Type B pancreatic cell (in vitro differentiated cells): ENCODE data around the gene CLASP2. TPM values are rescaled to one million over a fixed set of nuclear protein-coding genes. Genes with fewer than 3 reads are reported as not detected.
"Not testable (repeated sequence)": the region's sequence is repeated elsewhere in the genome, so short reads cannot be mapped to it uniquely, and the experiment has no call there.

Source experiments
- DNase-seq: peaks from one replicate; pipeline ENCODE4 v3.0.0; 2021; ENCODE audit warnings: mixed read lengths; ENCODE audit not compliant: unreplicated experiment; ENCODE audit errors: extremely low spot score
- H3K27ac Mint-ChIP-seq: 2 replicates; pipeline ENCODE4 v1.8.0; 2021; ENCODE audit warnings: mild to moderate bottlenecking, mixed read lengths
- H3K27me3 Mint-ChIP-seq: 2 replicates; pipeline ENCODE4 v1.8.0; 2021; ENCODE audit warnings: mixed read lengths
- H3K36me3 Mint-ChIP-seq: 2 replicates; pipeline ENCODE4 v1.8.0; 2021; ENCODE audit warnings: mixed read lengths
- H3K4me1 Mint-ChIP-seq: one replicate; pipeline ENCODE4 v1.8.0; 2021; ENCODE audit warnings: mixed read lengths; ENCODE audit not compliant: unreplicated experiment
- H3K4me3 Mint-ChIP-seq: 2 replicates; pipeline ENCODE4 v1.8.0; 2021; ENCODE audit warnings: mild to moderate bottlenecking, mixed read lengths
- H3K9me3 Mint-ChIP-seq: 2 replicates; pipeline ENCODE4 v1.8.0; 2021; ENCODE audit warnings: mixed read lengths
- total RNA-seq: library from RNA; stranded (reverse); gene quantifications from 2 replicates; pipeline ENCODE4 v1.2.1, GENCODE V29; 2021; ENCODE audit warnings: low replicate concordance
- TF ChIP-seq, protein P1 (sequence below): fragments of 200-600 bp; sonication (generic); conservative IDR thresholded peaks from 2 replicates; pipeline ENCODE4 v1.5.0; 2021; ENCODE audit warnings: antibody characterized with exemption, mild to moderate bottlenecking

Gene CLASP2
- total RNA-seq, 1 donor from 2014 or later: 56.8 TPM

DNA sequence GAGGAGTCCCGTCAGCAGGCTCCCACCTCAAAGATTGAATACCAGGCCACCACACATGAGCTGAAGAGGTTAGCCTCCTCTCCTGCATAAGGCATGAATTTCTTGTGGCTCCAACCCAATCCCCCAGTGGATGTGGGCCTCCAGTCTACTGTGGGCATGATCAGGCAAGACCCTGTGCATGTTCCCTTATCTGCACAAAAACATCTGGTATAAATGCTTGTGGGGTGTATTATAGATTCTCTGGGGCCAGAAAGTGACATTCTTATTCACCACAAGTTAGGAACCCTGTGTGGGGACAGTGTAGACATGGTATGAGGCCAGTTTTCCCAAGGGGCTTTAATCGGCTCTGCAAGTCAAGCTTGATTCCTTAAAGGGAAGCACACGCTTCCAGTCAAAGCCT lies 259.6 kb downstream of the CLASP2 start:
- Mint-ChIP-seq H3K27ac (no peak overlapping the region), H3K9me3 (peaks cover 4% of the 10 kb centered on the region), H3K27me3 (no peaks in the 10 kb centered on the region), H3K4me1 (no peaks in the 10 kb centered on the region), H3K36me3 (peaks cover 18% of the 10 kb centered on the region), H3K4me3 (no peak overlapping the region)
- TF ChIP-seq, protein P1, sequence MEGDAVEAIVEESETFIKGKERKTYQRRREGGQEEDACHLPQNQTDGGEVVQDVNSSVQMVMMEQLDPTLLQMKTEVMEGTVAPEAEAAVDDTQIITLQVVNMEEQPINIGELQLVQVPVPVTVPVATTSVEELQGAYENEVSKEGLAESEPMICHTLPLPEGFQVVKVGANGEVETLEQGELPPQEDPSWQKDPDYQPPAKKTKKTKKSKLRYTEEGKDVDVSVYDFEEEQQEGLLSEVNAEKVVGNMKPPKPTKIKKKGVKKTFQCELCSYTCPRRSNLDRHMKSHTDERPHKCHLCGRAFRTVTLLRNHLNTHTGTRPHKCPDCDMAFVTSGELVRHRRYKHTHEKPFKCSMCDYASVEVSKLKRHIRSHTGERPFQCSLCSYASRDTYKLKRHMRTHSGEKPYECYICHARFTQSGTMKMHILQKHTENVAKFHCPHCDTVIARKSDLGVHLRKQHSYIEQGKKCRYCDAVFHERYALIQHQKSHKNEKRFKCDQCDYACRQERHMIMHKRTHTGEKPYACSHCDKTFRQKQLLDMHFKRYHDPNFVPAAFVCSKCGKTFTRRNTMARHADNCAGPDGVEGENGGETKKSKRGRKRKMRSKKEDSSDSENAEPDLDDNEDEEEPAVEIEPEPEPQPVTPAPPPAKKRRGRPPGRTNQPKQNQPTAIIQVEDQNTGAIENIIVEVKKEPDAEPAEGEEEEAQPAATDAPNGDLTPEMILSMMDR: no peak
- DNase-seq: no peak

DNA sequence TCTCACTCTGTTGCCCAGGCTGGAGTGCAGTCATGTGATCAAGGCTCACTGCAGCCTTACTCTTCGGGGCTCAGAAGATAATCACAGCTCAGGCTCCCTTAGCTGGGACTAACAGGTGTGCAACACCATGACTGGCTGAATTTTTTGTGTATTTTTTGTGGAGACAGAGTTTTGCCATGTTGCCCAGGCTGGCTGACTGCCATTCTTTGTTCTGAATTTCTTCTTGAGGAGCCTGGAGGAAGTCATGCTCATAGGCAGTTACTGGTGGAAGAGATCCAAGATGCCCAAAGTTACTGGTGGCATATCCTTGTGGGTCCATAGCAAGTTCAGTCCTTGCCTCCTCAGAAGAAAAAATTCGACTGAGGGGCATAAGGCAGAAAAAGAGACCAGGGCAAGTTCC lies 261.3 kb downstream of the CLASP2 start:
- no peak overlapping the region for H3K4me3 Mint-ChIP-seq
- peaks cover 8% of the 10 kb centered on the region for H3K9me3 Mint-ChIP-seq
- no peak overlapping the region for H3K27ac Mint-ChIP-seq
- TF ChIP-seq, protein P1: no peak
- H3K36me3 Mint-ChIP-seq: peaks cover 26% of the 10 kb centered on the region
- H3K27me3 Mint-ChIP-seq: no peaks in the 10 kb centered on the region
- no peak for DNase-seq
- H3K4me1 Mint-ChIP-seq: peaks cover 4% of the 10 kb centered on the region

DNA sequence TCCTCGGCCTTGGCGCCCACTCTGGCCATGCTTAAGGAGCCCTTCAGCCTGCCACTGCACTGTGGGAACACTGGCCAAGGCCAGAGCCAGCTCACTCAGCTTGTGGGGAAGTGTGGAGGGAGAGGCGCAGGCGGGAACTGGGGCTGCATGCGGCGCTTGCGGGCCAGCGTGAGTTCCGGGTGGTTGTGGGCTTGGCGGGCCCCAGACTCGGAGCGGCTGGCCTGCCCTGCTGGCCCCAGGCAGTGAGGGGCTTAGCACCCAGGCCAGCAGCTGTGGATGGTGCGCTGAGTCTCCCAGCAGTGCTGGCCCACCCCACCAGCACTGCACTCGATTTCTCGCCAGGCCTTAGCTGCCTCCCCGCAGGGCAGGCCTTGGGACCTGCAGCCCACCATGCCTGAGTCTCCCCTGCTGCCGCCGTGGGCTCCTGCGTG lies 264.7 kb downstream of the CLASP2 start:
- no peak for DNase-seq
- Mint-ChIP-seq H3K9me3 (peaks cover 4% of the 10 kb centered on the region), H3K27ac (no peak overlapping the region), H3K4me3 (no peak overlapping the region), H3K36me3 (peaks cover 24% of the 10 kb centered on the region), H3K27me3 (no peaks in the 10 kb centered on the region), H3K4me1 (peaks cover 5% of the 10 kb centered on the region)
- TF ChIP-seq, protein P1: no peak

DNA sequence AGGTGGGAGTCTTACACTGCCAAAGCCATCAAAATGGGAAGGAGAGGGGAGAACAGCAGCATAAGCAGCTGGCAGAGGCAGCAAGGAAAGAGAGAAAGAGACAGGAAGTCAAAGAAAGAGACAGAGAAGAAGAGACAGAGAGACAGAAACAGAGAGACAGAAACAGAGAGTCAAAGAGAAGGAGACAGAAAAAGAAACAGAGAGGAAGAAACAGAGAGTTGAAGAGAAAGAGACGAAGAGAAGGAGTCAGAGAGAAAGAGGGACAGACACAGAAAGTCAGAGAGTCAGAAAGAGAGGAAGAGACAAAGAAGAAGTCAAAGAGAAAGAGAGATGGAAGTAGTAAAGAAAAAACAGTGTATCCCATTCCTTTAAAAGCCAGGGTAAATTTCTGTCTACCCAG lies 266.1 kb downstream of the CLASP2 start:
- peaks cover 24% of the 10 kb centered on the region for H3K36me3 Mint-ChIP-seq
- not testable (repeated sequence) for H3K27me3 Mint-ChIP-seq, H3K9me3 Mint-ChIP-seq, DNase-seq
- H3K4me1 Mint-ChIP-seq: peaks cover 10% of the 10 kb centered on the region
- H3K4me3 Mint-ChIP-seq: peak overlapping the region; percentile 62
- peak overlapping the region; percentile 80 for H3K27ac Mint-ChIP-seq

DNA sequence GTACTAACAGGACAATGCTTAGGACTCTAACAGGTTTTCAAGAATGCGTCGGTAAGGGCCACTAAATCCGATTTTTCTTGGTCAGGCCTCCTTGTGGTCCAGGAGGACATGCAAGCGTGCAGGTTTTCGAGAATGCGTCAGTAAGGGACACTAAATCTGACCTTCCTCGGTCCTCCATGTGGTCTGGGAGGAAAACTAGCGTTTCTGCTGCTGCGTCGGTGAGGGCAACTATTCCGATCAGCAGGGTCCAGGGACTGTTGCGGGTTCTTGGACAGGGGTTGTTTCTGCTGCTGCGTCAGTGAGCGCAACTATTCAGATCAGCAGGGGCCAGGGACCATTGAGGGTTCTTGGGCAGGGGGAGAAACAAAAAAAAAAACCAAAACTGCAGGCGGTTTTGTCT lies 270.1 kb downstream of the CLASP2 start:
- peak overlapping the region; percentile 90 for H3K27ac Mint-ChIP-seq

DNA sequence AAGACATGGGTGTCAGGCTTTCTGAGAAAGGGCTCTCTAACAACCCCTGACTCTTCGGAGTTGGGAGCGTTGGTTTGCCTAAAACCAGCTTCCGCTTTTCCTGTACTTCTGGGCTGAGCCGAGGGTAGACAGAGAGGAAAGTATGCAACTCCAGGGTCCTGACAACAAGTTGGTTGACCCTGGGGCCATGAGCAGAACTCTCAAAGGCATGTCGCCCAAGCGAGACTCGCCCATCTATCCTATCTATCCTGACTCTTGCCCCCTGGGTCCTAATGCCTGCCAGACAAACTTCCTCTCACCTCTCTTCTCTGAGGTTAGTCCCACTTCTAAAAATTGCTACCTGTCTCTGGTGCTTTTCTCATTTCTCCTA lies 270.8 kb downstream of the CLASP2 start:
- H3K27me3 Mint-ChIP-seq: not testable (repeated sequence)

More for the DNA sequence above, 270.1 kb downstream of the CLASP2 start:
- H3K9me3 Mint-ChIP-seq: peaks cover 4% of the 10 kb centered on the region
- peaks cover 10% of the 10 kb centered on the region for H3K4me1 Mint-ChIP-seq
- H3K27me3 Mint-ChIP-seq: no peaks in the 10 kb centered on the region
- H3K4me3 Mint-ChIP-seq: peak overlapping the region; percentile 99
- TF ChIP-seq, protein P1: peak; percentile 36
- peaks cover 10% of the 10 kb centered on the region for H3K36me3 Mint-ChIP-seq
- no peak for DNase-seq

More for the DNA sequence above, 270.8 kb downstream of the CLASP2 start:
- not testable (repeated sequence) for H3K4me1 Mint-ChIP-seq, H3K36me3 Mint-ChIP-seq, DNase-seq, H3K9me3 Mint-ChIP-seq
- Mint-ChIP-seq H3K27ac (peak overlapping the region; percentile 90), H3K4me3 (peak overlapping the region; percentile 99)

Other genes with a start within 250 kb of the CLASP2 start
- 168 and 225 TPM in 2 replicates for gene PDCD6IP, start 80.4 kb upstream of the CLASP2 start, total RNA-seq